ENCODE data around the gene TMEM42.

- no peak for TF ChIP-seq CTCF (IDR thresholded peaks at IDR 0.05; ENCODE audit: low read depth, low read length, poor library complexity, severe bottlenecking)
- no peak for TF ChIP-seq EZH2phosphoT487 (IDR thresholded peaks at IDR 0.05; ENCODE audit: borderline replicate concordance, low read length)
Observed at GRCh38 chr3:44845528-44846520, 15.9 kb upstream of the TMEM42 start.

Measured in DOHH2 (cell line).